ENCODE data around the gene MUC6. TPM values are rescaled to one million over a fixed set of nuclear protein-coding genes. Genes with fewer than 3 reads are reported as not detected.

MUC6 gene
- total and polyA plus RNA-seq, 10 of the 15 experiments (the other 5 are each of a cell fraction or from before 2014, with no cell fraction given) = 0.03 TPM; not detected in 8

- Histone ChIP-seq H4K20me1 (ENCODE audit: control insufficient read depth, insufficient read depth) (no peaks in the 10 kb centered on the region), H3K4me3 (no peak overlapping the region), H2AFZ (ENCODE audit: control insufficient read depth, low read depth, low read length) (no peak overlapping the region), H3K79me2 (ENCODE audit: control insufficient read depth, insufficient read depth, low read length) (no peaks in the 10 kb centered on the region), H3K36me3 (ENCODE audit: control insufficient read depth in 2 of 2, insufficient read depth in 2 of 2, low read length in 1 of 2) (no peaks in the 10 kb centered on the region), H3K4me1 (ENCODE audit: control insufficient read depth, insufficient read depth, low read length) (no peaks in the 10 kb centered on the region), H3K9me3 (replicated peaks; ENCODE audit: control insufficient read depth, insufficient read depth, low read length) (no peaks in the 10 kb centered on the region), H3K9ac (ENCODE audit: control insufficient read depth, insufficient read depth, low read length) (no peak overlapping the region), H3K4me2 (ENCODE audit: control insufficient read depth, insufficient read depth) (no peak overlapping the region), H3K27me3 (replicated peaks in 1 of 2; ENCODE audit: control insufficient read depth in 2 of 2, insufficient read depth in 2 of 2, low read length in 1 of 2) (no peaks in the 10 kb centered on the region), H3K27ac (ENCODE audit: control insufficient read depth, insufficient read depth) (no peak overlapping the region)
- SMC1A ChIA-PET (ENCODE audit: uncharacterized antibody, unreplicated experiment) = no interaction called here
- ATAC-seq (no peak), FAIRE-seq (no peak), DNase-seq (ENCODE audit: low read depth, low spot score) (no peak)
- in situ Hi-C loops (cut with MboI) = no loop called here
- intact Hi-C loops (cut with micrococcal nuclease; ENCODE audit: unreplicated experiment) = no loop called here
- POLR2A ChIA-PET = no interaction called here
- no peak for TF ChIP-seq CHD1 (IDR thresholded peaks at IDR 0.05; ENCODE audit: low read depth, low read length)
- no TSS peak for BruUV-seq (replicated peaks)
- WGBS (ENCODE audit: insufficient coverage, insufficient replicate concordance, low lambda C conversion rate, missing lambda C conversion rate) = 71% methylated on average over 45 of the region's 48 CpGs
- CTCF ChIA-PET = no interaction called here
- RAD21 ChIA-PET (ENCODE audit: unreplicated experiment) = no interaction called here
Observed at GRCh38 chr11:1024597-1025409, 11.7 kb downstream of the MUC6 start.

- ChIA-PET POLR2A (no interaction called here), RAD21 (ENCODE audit: unreplicated experiment) (no interaction called here), SMC1A (ENCODE audit: uncharacterized antibody, unreplicated experiment) (no interaction called here), CTCF (no interaction called here)
- Histone ChIP-seq H3K9ac (ENCODE audit: control insufficient read depth, insufficient read depth, low read length) (no peak overlapping the region), H2AFZ (ENCODE audit: control insufficient read depth, low read depth, low read length) (no peak overlapping the region), H3K36me3 (ENCODE audit: control insufficient read depth in 2 of 2, insufficient read depth in 2 of 2, low read length in 1 of 2) (no peaks in the 10 kb centered on the region), H3K4me2 (ENCODE audit: control insufficient read depth, insufficient read depth) (no peak overlapping the region), H3K4me3 (no peak overlapping the region), H3K4me1 (ENCODE audit: control insufficient read depth, insufficient read depth, low read length) (no peaks in the 10 kb centered on the region), H3K9me3 (replicated peaks; ENCODE audit: control insufficient read depth, insufficient read depth, low read length) (no peaks in the 10 kb centered on the region), H3K79me2 (ENCODE audit: control insufficient read depth, insufficient read depth, low read length) (no peaks in the 10 kb centered on the region), H3K27ac (ENCODE audit: control insufficient read depth, insufficient read depth) (no peak overlapping the region), H3K27me3 (replicated peaks in 1 of 2; ENCODE audit: control insufficient read depth in 2 of 2, insufficient read depth in 2 of 2, low read length in 1 of 2) (no peaks in the 10 kb centered on the region), H4K20me1 (ENCODE audit: control insufficient read depth, insufficient read depth) (no peaks in the 10 kb centered on the region)
- ATAC-seq (no peak), FAIRE-seq (no peak), DNase-seq (ENCODE audit: low read depth, low spot score) (no peak)
- TF ChIP-seq BCL3 (IDR thresholded peaks at IDR 0.05; ENCODE audit: borderline replicate concordance, insufficient read depth, low read depth, low read length, poor library complexity, severe bottlenecking) (peak; percentile 64), SPI1 (IDR thresholded peaks at IDR 0.05; ENCODE audit: borderline replicate concordance, insufficient read depth, low read depth, low read length) (no peak)
- WGBS (ENCODE audit: insufficient coverage, insufficient replicate concordance, low lambda C conversion rate, missing lambda C conversion rate) = 82% methylated on average over 41 of the region's 50 CpGs
- no TSS peak for BruUV-seq (replicated peaks)
- in situ Hi-C loops (cut with MboI) = no loop called here
- intact Hi-C loops (cut with micrococcal nuclease; ENCODE audit: unreplicated experiment) = no loop called here
Observed at GRCh38 chr11:1023811-1024596, 12.5 kb downstream of the MUC6 start.
